SK-MEL-5 (cell line): ENCODE data around the gene DCAF4L1. TPM values are rescaled to one million over a fixed set of nuclear protein-coding genes. Genes with fewer than 3 reads are reported as not detected.

Experiments
- DNase-seq: peaks from one replicate; pipeline ENCODE4 v3.0.0-alpha.2; 2016; ENCODE audit warnings: low read depth, low spot score
- in situ Hi-C: cut with HindIII; loops from 2 replicates; pipeline ENCODE4 v1.10.0; 2016; ENCODE audit warnings: low sequenced_read_pairs, high pct_unique_total_duplicates, low pct_unique_long_range_greater_than_20kb
- total RNA-seq: library from RNA; depleted of rRNA; stranded (reverse); fragments of >200 nt; shearing (Covaris generic); gene quantifications from 2 replicates; pipeline ENCODE4 v1.2.3, GENCODE V29; 2014

The DCAF4L1 gene
- total RNA-seq, 1 experiment from 2014 or later, result 0.18 TPM

DNA sequence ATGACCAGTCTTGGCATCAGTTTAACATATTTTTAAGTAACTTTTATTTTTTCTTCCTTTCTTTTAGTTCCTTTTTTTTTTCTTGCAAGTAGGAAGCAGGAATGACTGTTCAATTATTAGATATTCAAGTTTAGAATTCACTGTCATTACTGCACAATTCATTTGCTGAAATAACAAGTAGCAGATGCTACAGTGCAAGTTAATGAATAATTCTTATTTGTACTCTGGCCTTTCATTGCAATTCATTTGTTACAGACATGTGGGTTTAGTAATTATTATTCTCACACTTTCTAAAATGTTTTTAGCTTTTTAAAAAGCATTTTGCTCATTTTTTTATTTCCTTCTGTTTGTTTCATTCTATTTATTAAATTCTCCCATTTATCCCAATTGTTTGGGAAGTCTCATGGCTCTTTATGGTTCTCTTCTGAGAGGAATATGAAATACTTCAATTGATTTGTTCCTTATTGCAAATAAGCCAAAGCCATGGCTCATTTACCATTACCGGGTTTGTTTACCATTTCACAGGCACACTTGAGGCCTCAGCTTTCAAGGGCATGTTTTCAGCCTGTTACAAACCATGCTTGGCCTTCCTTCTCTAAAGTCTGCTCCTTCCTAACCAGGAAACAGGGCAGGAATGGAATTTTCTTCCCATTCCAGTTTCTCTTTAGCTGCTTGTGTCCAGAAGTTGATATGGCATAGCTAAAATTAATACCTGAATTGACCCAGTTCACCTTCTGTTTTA is 4.6 kb upstream of the DCAF4L1 start:
- no peak for DNase-seq
- in situ Hi-C loops, result no loop called here

GRCh38 chr4:41977709-41978108 is 3.8 kb upstream of the DCAF4L1 start:
- in situ Hi-C loops, result no loop called here
- no peak for DNase-seq

DNA sequence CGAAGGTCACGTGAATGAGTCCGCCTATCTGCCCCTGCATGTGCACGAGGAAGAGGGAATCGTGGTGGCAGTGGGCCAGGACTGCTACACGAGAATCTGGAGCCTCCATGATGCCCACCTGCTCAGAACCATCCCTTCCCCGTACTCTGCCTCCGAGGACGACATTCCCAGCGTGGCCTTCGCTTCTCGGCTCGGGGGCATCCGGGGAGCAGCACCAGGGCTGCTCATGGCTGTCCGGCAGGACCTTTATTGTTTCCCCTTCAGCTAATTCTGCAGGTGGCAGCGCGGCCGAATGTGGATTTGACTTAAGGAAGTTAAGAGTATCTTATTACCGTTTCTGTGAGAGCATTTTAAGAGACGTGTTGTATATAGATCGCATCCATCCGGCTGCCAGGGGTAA is 1.2 kb downstream of the DCAF4L1 start:
- in situ Hi-C loops, result no loop called here

GRCh38 chr4:41985151-41985550 is 3.6 kb downstream of the DCAF4L1 start:
- no peak for DNase-seq
- in situ Hi-C loops, result no loop called here

More for the DNA sequence above, 1.2 kb downstream of the DCAF4L1 start:
- no peak for DNase-seq

GRCh38 chr4:41989994-41990364 is 8.4 kb downstream of the DCAF4L1 start:
- in situ Hi-C loops, result no loop called here

GRCh38 chr4:41990365-41991111 is 9.0 kb downstream of the DCAF4L1 start, which contains the start of gene SLC30A9:
Gene SLC30A9 (plus strand): TSS chr4:41990530. CDS start chr4:41990652, 122 bp downstream.
- in situ Hi-C loops, result no loop called here
- peak; percentile 93 for DNase-seq

More at GRCh38 chr4:41989994-41990364, 8.4 kb downstream of the DCAF4L1 start:
- DNase-seq, result no peak

GRCh38 chr4:41991916-41992767 is 10.6 kb downstream of the DCAF4L1 start:
- in situ Hi-C loops, result no loop called here
- no peak for DNase-seq

DNA sequence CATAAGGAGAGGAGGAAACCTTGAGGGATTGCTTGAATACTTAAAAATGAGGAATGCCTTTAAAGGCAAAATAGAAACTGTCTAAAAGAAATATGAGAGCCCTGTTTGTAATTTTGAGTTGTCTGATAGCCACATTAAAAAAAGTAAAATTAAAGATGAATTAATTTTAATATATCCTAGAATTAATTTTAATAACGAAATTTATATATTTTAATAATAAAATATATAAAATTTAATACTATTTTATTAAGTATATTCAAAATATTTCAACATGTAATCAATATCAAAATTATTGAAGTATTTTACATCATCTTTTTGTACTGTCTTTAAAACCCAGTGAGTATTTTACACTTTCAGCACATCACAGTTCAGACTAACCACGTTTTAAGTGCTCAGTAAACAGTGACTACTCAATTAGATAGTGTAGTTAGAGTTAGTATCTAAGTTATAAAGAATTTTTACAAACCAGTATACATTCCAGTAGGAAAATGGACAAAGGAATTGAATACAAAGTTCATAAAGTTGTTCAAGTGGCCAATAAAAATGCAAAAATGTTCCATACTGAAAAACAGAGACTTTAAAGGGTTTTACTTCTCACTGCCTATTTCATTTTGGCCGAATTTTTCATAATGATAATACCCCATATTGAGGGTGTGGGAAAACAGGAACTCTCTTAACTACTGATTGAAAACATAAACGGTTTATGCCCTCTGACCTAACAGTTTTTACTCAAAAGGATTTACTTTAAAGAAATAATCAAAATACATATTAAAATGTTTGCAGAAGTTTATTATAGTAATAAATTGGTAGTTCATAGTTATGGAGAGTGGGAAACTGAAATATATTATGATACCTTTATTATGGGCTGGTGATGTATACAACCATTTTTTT is 11.7 kb downstream of the DCAF4L1 start:
- DNase-seq, result no peak
- in situ Hi-C loops, result no loop called here

- DNase-seq, result peak; percentile 16
- in situ Hi-C loops, result no loop called here
These were observed 13.0 kb downstream of the DCAF4L1 start for GRCh38 chr4:41994461-41994985.

GRCh38 chr4:41998019-41998418 is 16.5 kb downstream of the DCAF4L1 start:
- in situ Hi-C loops, result no loop called here
- no peak for DNase-seq

DNA sequence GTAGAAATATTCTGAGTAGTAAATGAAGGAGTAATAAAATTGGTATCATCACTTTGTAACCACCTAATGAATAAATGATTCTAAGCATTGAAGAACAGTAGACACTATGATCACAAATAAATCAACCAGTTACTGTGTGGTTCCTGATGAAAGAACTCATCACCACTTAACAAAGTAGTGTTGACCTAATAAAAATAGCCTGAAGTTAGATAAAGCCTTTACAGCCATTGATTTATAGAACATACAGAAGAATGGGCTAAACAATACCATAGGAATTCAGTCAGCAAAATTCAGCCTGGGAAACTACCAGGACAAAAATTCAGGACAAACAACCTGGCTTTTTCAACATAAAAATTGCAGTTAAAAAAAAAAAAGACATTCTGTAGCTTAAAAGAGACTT is 17.8 kb downstream of the DCAF4L1 start:
- no peak for DNase-seq
- in situ Hi-C loops, result no loop called here

DNA sequence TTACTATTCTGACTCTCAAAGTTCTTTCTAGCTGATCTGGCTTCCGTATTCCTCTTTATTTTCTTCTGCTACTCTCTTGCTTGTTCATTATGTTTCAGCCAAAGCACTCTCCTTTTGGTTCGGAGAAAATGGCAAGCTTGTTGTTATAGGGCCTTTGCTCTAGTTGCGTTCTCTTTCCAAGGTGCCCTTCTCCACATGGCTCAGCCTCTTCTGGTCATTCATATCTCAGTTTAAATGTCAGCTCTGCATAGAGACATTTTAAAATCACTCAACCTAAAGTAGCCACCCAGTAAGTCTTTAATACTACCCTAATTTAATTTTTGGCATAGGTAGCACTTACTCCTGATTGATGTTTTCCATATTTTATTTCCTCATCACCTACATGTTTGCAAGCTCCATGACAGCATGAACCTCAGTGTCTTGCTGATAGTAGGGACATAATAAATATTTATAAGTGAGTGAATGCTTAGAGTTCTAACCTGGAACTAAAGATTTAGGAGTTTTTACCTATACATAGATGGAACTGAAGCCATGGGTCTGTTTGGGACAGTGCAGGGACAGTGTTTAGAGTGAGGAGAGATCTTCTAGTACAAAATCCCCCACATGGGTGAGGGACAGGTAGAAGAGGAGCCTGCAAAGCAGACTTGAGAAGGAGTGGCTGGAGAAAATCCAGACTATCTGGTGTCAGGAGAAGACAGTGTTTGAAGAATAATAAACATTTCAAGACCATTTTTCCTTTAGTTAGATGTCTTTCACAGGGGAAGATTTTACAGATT is 26.6 kb downstream of the DCAF4L1 start:
- in situ Hi-C loops, result no loop called here
- DNase-seq, result no peak

DNA sequence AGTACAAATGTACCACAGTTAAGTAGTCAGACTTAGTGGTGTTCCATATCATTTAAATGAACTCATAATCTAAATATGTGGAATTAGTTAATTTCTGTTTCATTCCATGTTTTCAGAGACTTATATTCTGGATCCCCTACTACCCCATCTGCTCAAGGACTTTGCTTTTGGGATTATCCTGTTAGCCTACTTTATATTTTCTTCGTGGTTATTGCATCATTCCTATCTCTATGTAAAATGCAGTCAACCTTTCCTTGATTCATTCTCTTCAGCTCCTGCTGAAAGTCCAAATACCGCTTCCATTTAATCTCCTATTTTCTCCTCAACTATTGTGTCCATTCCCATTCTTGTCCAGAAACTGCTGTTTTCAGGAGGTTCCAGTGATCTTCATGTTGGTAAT is 33.9 kb downstream of the DCAF4L1 start:
- no peak for DNase-seq
- in situ Hi-C loops, result no loop called here

DNA sequence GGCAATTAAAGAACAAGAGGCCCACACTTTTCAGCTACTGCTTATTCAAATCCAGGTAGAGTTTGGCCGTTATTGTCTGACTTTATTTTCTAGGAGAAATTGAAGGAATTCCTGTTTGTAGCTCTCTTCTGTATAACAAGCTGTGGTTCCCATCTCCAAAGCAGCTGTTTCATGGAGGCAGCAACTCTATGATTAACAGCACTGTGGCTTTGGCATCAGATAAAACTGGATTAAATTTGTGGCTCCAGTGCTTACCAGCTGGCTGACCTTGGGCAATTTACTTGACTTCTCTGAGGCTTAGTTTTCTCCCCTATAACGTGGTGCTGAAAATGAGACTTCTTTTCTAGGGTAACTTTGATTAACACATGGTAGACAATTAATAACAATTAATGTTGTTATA is 36.9 kb downstream of the DCAF4L1 start:
- in situ Hi-C loops, result no loop called here
- no peak for DNase-seq
